Cardiac fibroblast (primary cell): ENCODE measurements around the gene ELP2.

Source experiments
- DNase-seq, 2 donors: peaks; one replicate each; pipeline versions ENCODE4 v3.0.0 to v3.0.0-alpha.2; 2010; ENCODE audit warnings: low read depth in 2 of 2
- H3K4me3 ChIP-seq, 2 donors: replicated peaks in 1 of 2; 1 replicate in 1 of 2; 2 replicates in 1 of 2; pipeline ENCODE4 v1.5.1; 2011; ENCODE audit warnings: low read depth in 2 of 2, low read length in 2 of 2, mild to moderate bottlenecking in 2 of 2, moderate library complexity in 1 of 2
- CTCF ChIP-seq: IDR thresholded peaks from one replicate; pipeline ENCODE4 v1.5.1; 2011; ENCODE audit warnings: low read depth, mild to moderate bottlenecking, low read length, inconsistent platforms

ELP2 gene

GRCh38 chr18:36181898-36182506 lies 52.3 kb downstream of the ELP2 start:
- H3K4me3 ChIP-seq: no peak overlapping the region
- DNase-seq: peak in 1 of 2 donors; percentile 54
- TF ChIP-seq CTCF: no peak

DNA sequence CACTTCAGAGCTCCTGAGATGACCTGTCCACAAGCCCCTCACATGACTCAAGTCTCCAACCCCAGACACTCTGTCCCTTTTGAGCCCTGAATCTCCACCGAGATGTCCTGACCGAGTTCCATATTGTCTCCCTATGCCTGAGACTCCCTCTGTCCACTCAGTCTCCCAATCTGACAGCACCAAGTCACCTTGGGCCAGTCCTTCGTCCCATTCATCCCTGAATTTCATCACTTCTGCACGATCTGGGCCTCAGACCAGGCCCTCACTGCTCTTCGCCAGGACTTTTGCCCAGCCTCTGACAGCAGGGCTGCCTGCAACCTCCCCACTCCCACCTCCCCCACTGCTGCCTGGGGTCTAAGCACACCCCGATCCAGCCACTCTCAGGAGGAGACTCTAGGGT lies 53.3 kb downstream of the ELP2 start:
- no peak for TF ChIP-seq CTCF
- DNase-seq: no peak
- no peak overlapping the region for H3K4me3 ChIP-seq

DNA sequence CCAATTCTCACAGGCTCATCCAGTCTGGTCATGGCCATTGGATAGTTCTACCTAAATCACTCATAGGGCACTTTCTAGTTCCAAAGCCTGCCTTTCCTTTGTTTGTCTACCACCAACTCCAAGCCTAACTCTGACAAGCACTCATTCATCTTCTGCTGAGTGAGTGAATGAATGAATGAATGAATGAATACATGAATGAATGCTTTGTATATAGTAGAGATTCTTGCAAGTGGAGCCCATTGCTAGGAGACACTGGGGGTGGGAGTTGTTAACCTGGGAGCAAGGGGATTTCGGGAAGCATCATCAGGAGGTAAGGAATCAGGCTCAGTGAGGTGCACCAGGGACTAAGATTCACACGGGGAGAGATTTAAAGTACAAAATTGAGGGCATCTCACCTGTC lies 54.3 kb downstream of the ELP2 start:
- no peak overlapping the region for H3K4me3 ChIP-seq
- no peak for TF ChIP-seq CTCF
- no peak for DNase-seq

- TF ChIP-seq CTCF: no peak
- DNase-seq: no peak
- no peak overlapping the region for H3K4me3 ChIP-seq
Measured at GRCh38 chr18:36185157-36185556, 55.5 kb downstream of the ELP2 start.

DNA sequence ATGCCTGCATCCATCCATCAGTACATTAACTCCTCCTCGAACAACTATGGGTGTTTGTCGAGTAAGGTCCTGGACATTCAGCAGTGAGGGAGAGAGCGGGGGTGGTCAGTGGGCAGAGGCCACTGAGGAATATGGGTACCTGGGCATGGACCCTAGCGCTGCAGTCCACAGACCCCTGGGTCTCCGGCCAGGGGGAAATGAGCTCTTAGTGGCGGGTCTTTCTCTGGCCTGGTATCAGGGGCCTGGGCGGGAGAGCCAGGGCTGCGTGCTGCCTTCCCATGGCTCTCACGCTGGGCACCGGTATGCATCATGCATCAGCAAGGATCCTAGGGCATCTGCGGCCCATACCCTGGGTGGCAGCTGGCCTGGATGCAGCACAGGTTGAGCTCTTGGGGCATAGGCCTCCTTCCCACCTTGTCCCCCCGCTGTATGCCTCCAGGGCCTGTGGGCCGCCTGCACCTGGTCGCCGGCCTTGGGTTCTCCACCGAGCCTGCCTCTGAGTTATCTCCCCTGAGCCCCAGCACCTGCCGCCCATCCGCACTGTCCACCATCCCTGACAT lies 56.3 kb downstream of the ELP2 start:
- no peak overlapping the region for H3K4me3 ChIP-seq
- no peak for DNase-seq
- TF ChIP-seq CTCF: no peak

- peak overlapping the region; percentile 78 to 82 for H3K4me3 ChIP-seq
- peak; percentile 13 to 29 for DNase-seq
- no peak for TF ChIP-seq CTCF
Measured at GRCh38 chr18:36186461-36187192, 56.9 kb downstream of the ELP2 start.
